ENCODE results near the gene GHDC.

DNA sequence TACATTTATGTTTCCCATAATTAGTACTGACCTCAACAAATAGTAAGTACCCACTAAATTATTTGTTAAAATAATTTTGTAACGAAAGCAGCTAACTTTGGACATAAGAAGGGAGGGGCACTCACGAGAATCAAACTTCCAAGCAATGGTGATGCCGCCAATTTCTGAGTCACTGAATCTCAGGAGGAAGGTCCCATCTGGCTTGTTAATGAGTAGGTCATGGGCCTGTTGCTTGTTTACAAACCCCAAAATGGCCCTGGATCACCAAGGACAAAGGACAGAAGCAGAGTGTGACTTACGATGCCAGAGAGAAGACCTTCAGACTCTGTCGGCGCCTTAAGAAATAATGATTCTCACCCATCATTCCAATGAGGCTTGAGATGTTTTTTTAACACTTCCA, 15.8 kb upstream of the GHDC start:
- TF ChIP-seq, protein P1, sequence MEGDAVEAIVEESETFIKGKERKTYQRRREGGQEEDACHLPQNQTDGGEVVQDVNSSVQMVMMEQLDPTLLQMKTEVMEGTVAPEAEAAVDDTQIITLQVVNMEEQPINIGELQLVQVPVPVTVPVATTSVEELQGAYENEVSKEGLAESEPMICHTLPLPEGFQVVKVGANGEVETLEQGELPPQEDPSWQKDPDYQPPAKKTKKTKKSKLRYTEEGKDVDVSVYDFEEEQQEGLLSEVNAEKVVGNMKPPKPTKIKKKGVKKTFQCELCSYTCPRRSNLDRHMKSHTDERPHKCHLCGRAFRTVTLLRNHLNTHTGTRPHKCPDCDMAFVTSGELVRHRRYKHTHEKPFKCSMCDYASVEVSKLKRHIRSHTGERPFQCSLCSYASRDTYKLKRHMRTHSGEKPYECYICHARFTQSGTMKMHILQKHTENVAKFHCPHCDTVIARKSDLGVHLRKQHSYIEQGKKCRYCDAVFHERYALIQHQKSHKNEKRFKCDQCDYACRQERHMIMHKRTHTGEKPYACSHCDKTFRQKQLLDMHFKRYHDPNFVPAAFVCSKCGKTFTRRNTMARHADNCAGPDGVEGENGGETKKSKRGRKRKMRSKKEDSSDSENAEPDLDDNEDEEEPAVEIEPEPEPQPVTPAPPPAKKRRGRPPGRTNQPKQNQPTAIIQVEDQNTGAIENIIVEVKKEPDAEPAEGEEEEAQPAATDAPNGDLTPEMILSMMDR (IDR thresholded peaks at IDR 0.05) = no peak
- TF ChIP-seq EP300 (IDR thresholded peaks at IDR 0.05) = no peak
- TF ChIP-seq POLR2A (IDR thresholded peaks at IDR 0.05) = no peak
